ENCODE results near the gene SYNPR.

Gene SYNPR

DNA sequence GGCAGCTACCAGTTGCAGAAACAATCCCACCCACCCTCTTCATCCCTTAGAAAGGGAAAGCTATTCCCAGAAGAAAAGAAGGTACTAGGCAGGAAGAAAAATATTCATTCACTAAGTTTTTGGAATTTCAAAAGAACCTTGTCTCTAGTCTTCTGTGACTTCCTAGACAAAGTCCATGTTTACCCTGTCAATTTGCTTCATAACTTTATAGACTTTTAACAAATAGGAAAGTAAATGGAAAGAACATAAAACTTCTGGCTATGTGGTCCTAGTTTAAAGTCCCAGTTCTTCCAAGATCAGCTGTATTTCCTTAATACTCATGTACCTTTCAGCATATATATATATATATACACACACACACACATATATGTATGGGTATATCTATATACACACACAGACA is 230.7 kb downstream of the SYNPR start:
- Histone ChIP-seq H3K4me3 (ENCODE audit: low read depth, low read length) (no peak overlapping the region), H3K27me3 (ENCODE audit: insufficient read depth, low read depth, severe bottlenecking) (no peaks in the 10 kb centered on the region), H3K9me3 (ENCODE audit: severe bottlenecking) (no peaks in the 10 kb centered on the region), H3K27ac (no peak overlapping the region), H3K36me3 (no peaks in the 10 kb centered on the region)
- DNase-seq = no peak
- TF ChIP-seq, protein P1, sequence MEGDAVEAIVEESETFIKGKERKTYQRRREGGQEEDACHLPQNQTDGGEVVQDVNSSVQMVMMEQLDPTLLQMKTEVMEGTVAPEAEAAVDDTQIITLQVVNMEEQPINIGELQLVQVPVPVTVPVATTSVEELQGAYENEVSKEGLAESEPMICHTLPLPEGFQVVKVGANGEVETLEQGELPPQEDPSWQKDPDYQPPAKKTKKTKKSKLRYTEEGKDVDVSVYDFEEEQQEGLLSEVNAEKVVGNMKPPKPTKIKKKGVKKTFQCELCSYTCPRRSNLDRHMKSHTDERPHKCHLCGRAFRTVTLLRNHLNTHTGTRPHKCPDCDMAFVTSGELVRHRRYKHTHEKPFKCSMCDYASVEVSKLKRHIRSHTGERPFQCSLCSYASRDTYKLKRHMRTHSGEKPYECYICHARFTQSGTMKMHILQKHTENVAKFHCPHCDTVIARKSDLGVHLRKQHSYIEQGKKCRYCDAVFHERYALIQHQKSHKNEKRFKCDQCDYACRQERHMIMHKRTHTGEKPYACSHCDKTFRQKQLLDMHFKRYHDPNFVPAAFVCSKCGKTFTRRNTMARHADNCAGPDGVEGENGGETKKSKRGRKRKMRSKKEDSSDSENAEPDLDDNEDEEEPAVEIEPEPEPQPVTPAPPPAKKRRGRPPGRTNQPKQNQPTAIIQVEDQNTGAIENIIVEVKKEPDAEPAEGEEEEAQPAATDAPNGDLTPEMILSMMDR (IDR thresholded peaks at IDR 0.05; ENCODE audit: low read depth, low read length) = no peak

DNA sequence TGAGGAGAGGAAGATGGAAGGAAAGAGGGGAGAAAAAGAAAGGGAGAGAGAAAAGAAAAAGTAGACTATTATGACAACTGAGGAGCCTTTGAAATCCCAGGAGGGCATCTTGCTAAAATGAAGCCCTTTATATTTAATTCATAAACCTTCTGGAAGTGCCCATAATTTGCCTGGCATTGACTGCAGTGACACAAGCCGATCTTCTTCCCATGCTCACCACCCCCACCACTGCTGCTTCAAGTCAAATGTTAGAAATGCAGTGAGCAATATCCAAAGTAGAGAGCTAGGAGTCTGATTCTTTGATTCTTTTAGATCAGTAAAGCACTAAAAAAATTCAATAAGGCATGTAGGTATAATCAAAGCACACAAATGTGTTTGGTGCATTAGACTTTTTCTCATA is 235.7 kb downstream of the SYNPR start:
- Histone ChIP-seq H3K27me3 (ENCODE audit: insufficient read depth, low read depth, severe bottlenecking) (no peaks in the 10 kb centered on the region), H3K36me3 (no peaks in the 10 kb centered on the region), H3K4me3 (ENCODE audit: low read depth, low read length) (no peak overlapping the region), H3K9me3 (ENCODE audit: severe bottlenecking) (no peaks in the 10 kb centered on the region), H3K27ac (no peak overlapping the region)
- DNase-seq = no peak
- TF ChIP-seq, protein P1 (IDR thresholded peaks at IDR 0.05; ENCODE audit: low read depth, low read length) = no peak

DNA sequence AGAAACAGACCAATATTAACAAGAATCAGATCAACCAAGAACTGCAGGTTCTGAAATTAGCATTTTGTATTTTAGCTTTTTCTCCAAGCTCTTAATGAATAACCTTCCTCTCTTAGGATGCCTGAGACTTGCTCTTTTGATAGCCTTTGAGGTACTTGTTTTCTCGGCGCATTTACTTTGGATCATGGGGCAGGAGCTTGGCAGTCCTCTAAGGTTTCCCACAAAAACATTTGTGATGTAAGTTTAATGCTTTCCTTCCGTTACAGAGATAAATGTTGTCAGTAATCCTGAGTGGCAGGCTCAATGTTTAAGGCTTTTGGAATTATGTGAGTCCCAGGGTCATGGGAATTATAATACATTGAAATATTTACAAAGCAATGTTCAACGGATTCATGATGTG is 236.6 kb downstream of the SYNPR start:
- Histone ChIP-seq H3K4me3 (ENCODE audit: low read depth, low read length) (no peak overlapping the region), H3K9me3 (ENCODE audit: severe bottlenecking) (no peaks in the 10 kb centered on the region), H3K36me3 (no peaks in the 10 kb centered on the region), H3K27me3 (ENCODE audit: insufficient read depth, low read depth, severe bottlenecking) (no peaks in the 10 kb centered on the region), H3K27ac (no peak overlapping the region)
- no peak for DNase-seq
- TF ChIP-seq, protein P1 (IDR thresholded peaks at IDR 0.05; ENCODE audit: low read depth, low read length) = no peak

DNA sequence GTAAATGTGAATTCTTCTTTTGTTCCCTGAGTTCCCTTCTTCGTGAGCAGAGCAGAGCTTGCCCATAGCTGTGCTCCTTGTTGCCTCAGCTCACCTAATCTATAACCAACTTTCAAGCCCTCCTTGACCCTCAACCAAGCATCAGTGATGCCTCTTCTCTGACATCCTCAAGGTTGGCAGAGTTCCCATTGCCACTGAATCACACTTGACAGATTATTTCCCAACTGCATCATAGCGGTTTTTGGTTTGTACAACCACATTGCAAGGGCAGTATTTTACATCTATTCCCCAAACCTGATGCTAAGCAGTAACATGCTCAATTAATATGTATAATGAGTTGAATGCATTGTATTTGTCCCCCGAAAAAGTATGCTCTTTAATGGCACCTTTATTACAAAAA is 241.3 kb downstream of the SYNPR start:
- Histone ChIP-seq H3K27ac (no peak overlapping the region), H3K27me3 (ENCODE audit: insufficient read depth, low read depth, severe bottlenecking) (no peaks in the 10 kb centered on the region), H3K4me3 (ENCODE audit: low read depth, low read length) (no peak overlapping the region), H3K36me3 (no peaks in the 10 kb centered on the region), H3K9me3 (ENCODE audit: severe bottlenecking) (no peaks in the 10 kb centered on the region)
- TF ChIP-seq, protein P1 (IDR thresholded peaks at IDR 0.05; ENCODE audit: low read depth, low read length) = no peak
- DNase-seq = no peak

DNA sequence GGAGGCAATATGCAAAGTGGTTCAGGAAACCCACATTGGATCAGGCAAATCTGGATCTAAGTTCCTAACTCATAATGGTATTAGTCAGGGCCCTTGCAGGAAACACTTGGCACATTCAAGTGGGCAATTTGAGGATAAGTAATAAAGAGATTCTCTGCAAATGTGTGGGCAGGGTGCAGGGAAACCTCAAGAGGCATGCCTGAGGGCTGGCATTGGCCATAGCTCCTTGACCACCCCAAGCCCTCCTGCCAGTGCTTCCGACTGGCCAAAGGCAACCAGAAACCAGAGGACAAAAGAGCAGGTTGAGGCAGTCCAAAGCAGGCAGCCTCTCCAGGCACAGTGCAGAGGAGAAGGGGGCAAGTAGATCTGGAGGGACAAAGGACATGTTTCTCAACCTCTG is 243.5 kb downstream of the SYNPR start:
- no peak for DNase-seq
- no peaks in the 10 kb centered on the region for H3K27me3 ChIP-seq (ENCODE audit: insufficient read depth, low read depth, severe bottlenecking)
- H3K36me3 ChIP-seq = no peaks in the 10 kb centered on the region

DNA sequence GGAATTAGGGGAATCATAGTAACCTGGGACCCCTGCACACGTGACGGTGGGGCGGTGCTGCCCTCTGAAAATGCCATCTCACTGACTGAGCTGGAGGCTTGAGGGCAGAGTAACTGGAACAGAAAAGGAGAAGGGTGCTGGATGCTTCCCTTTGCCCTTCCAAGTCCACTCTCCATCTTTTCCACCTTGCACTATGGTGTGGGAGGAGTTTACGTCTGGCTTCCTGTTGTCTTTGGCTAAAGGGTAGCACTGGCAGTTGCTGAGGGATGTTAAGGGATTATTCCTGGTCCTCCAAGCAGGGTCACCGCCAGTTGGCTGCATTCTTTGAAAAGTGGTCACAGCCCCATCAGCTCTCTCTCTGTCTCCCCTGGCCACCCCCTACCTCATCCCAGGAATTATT is 245.0 kb downstream of the SYNPR start:
- H3K9me3 ChIP-seq (ENCODE audit: severe bottlenecking) = no peaks in the 10 kb centered on the region
- H3K27me3 ChIP-seq (ENCODE audit: insufficient read depth, low read depth, severe bottlenecking) = no peaks in the 10 kb centered on the region
- no peak overlapping the region for H3K4me3 ChIP-seq (ENCODE audit: low read depth, low read length)
- no peaks in the 10 kb centered on the region for H3K36me3 ChIP-seq
- no peak overlapping the region for H3K27ac ChIP-seq
- TF ChIP-seq, protein P1 (IDR thresholded peaks at IDR 0.05; ENCODE audit: low read depth, low read length) = no peak
- peak; percentile 10 for DNase-seq

More for the DNA sequence above, 243.5 kb downstream of the SYNPR start:
- H3K27ac ChIP-seq = no peak overlapping the region
- H3K9me3 ChIP-seq (ENCODE audit: severe bottlenecking) = no peaks in the 10 kb centered on the region
- H3K4me3 ChIP-seq (ENCODE audit: low read depth, low read length) = no peak overlapping the region
- TF ChIP-seq, protein P1 (IDR thresholded peaks at IDR 0.05; ENCODE audit: low read depth, low read length) = no peak

Measured in WERI-Rb-1 (cell line).